Activated CD8-positive, alpha-beta T cell treated with anti-CD3 and anti-CD28 coated beads for 36 hours (primary cell): ENCODE results near the gene EGR2. TPM values are rescaled to one million over a fixed set of nuclear protein-coding genes. Genes with fewer than 3 reads are reported as not detected.

ENCODE experiments used
- ATAC-seq: fragments of 200-7000 bp; cut with Tn5 transposase; one replicate; pipeline ENCODE4 v1.10.0; 2021; ENCODE audit warnings: mild to moderate bottlenecking, moderate library complexity
- CTCF ChIA-PET: fragments of 350-600 bp; sonication (Branson Sonifier 250); formaldehyde crosslinking; loops from one replicate; lab custom pipeline; 2021; ENCODE audit warnings: antibody characterized with exemption; lab: Charles Lee
- POLR2A ChIA-PET: fragments of 350-600 bp; sonication (Branson Sonifier 250); formaldehyde crosslinking; loops from one replicate; lab custom pipeline; 2021; ENCODE audit warnings: antibody characterized with exemption; lab: Charles Lee
- DNase-seq: peaks from one replicate; pipeline ENCODE4 v3.0.0-alpha.2; 2020
- H3K27ac Mint-ChIP-seq: one replicate; pipeline ENCODE4 v1.8.0; 2021; ENCODE audit warnings: mild to moderate bottlenecking, mixed read lengths
- H3K27me3 Mint-ChIP-seq: one replicate; pipeline ENCODE4 v1.8.0; 2021; ENCODE audit warnings: mixed read lengths
- H3K36me3 Mint-ChIP-seq: one replicate; pipeline ENCODE4 v1.8.0; 2021; ENCODE audit warnings: low read depth, mixed read lengths
- H3K4me1 Mint-ChIP-seq: one replicate; pipeline ENCODE4 v1.8.0; 2021; ENCODE audit warnings: low read depth, mixed read lengths
- H3K4me3 Mint-ChIP-seq: one replicate; pipeline ENCODE4 v1.8.0; 2021; ENCODE audit warnings: mild to moderate bottlenecking, moderate library complexity, mixed read lengths
- H3K9me3 Mint-ChIP-seq: one replicate; pipeline ENCODE4 v1.8.0; 2021; ENCODE audit warnings: mixed read lengths
- intact Hi-C: fragments of 100-400 bp; cut with micrococcal nuclease; formaldehyde crosslinking; loops from one replicate; pipeline ENCODE4 v1.10.0; 2022
- total RNA-seq, 2 experiments: library from RNA; stranded (reverse); gene quantifications; one replicate each; pipeline ENCODE4 v1.2.3, GENCODE V29; 2021
- TF ChIP-seq, protein P1 (sequence below): fragments of 200-600 bp; IDR thresholded peaks from one replicate; pipeline ENCODE4 v1.8.0; 2022; ENCODE audit warnings: antibody characterized with exemption, mild to moderate bottlenecking

The EGR2 gene
- total RNA-seq, 2 experiments from 2014 or later = 45.6 to 46.6 TPM

DNA sequence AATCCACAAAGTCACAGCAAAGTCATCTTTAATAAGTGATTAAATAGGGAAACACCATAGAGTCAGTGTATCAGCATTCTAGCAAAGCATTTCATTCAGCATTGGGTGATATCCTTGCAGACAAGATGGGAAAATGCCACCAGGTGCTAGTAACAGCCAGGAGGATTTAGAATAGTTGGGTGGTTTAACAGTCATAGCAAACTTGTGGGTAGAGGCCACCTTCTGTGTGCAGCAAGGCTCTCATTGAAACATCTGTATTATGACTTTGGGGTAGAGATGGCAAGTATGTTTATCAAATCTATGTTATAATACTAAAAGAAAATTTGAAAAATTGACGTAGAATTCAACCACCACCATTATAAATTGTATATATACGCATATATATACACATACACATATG, 38.0 kb downstream of the EGR2 start:
- H3K27ac Mint-ChIP-seq = peak overlapping the region; percentile 8
- intact Hi-C loops = loop anchor here (2.0 kb wide), 1 partner anchor 33 kb away; no protein-coding TSS in a partner anchor
- ChIA-PET CTCF (interaction anchor here (2.8 kb wide), 1 partner anchor 97 kb away, joined by 18 read pairs; no protein-coding TSS in a partner anchor), POLR2A (interaction anchor here (1.5 to 3.2 kb wide), 3 partner anchors 27 to 44 kb away, joined by 3 to 15 read pairs (median 15); partner anchors contain the start of gene ADO)
- H3K36me3 Mint-ChIP-seq = no peaks in the 10 kb centered on the region
- H3K9me3 Mint-ChIP-seq = peaks cover 2% of the 10 kb centered on the region
- H3K4me1 Mint-ChIP-seq = peaks cover 45% of the 10 kb centered on the region
- TF ChIP-seq, protein P1, sequence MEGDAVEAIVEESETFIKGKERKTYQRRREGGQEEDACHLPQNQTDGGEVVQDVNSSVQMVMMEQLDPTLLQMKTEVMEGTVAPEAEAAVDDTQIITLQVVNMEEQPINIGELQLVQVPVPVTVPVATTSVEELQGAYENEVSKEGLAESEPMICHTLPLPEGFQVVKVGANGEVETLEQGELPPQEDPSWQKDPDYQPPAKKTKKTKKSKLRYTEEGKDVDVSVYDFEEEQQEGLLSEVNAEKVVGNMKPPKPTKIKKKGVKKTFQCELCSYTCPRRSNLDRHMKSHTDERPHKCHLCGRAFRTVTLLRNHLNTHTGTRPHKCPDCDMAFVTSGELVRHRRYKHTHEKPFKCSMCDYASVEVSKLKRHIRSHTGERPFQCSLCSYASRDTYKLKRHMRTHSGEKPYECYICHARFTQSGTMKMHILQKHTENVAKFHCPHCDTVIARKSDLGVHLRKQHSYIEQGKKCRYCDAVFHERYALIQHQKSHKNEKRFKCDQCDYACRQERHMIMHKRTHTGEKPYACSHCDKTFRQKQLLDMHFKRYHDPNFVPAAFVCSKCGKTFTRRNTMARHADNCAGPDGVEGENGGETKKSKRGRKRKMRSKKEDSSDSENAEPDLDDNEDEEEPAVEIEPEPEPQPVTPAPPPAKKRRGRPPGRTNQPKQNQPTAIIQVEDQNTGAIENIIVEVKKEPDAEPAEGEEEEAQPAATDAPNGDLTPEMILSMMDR = no peak
- ATAC-seq (peak; percentile 28), DNase-seq (peak; percentile 37)
- H3K4me3 Mint-ChIP-seq = no peak overlapping the region
- no peaks in the 10 kb centered on the region for H3K27me3 Mint-ChIP-seq

DNA sequence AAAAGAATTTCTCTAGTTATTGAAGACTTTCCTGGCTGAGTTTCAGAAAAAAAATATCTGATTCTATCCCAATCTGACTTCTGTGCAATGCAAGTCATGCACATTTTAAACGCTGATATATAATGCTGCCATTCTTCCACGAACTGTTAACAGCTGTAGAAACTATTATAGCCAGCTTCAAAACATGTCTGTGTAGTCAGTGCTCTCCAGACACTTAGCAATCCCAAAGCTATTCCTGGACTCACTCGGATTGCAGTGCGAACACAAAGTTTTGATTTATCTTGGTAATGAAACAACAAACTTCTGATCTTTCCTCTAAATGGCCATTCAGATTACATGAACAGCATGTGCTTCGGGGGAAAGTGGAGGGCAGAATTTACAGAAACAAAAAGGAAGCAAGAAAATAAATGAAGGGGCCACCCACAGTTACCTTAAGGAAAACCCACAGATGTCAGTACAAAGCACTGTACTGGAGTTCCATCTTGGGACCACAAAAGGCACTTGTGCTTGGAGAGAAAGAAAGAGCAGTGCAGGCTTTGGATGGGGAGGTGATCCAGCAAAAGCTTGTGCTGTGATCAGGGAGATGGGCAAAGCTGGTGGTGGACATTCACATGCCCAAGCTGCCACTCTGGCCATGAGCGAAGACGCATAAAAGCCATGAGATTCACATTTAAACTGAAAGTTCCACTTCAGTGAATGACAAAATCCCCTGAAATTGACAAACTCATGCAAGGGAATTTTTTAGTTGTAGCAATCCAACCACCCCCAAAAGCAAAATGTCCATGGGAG, 43.8 kb downstream of the EGR2 start:
- intact Hi-C loops = no loop called here
- Mint-ChIP-seq H3K27ac (no peak overlapping the region), H3K9me3 (peaks cover 2% of the 10 kb centered on the region), H3K4me3 (no peak overlapping the region), H3K36me3 (no peaks in the 10 kb centered on the region), H3K27me3 (peaks cover 1% of the 10 kb centered on the region), H3K4me1 (peaks cover 26% of the 10 kb centered on the region)
- DNase-seq (no peak), ATAC-seq (no peak)
- POLR2A ChIA-PET = interaction anchor here (1.6 kb wide), 1 partner anchor 23 kb away, joined by 3 read pairs; no protein-coding TSS in a partner anchor
- CTCF ChIA-PET = interaction anchor here (1.3 to 1.9 kb wide), 3 partner anchors 23 to 46 kb away, joined by 4 to 6 read pairs (median 5); no protein-coding TSS in a partner anchor
- TF ChIP-seq, protein P1 = no peak

DNA sequence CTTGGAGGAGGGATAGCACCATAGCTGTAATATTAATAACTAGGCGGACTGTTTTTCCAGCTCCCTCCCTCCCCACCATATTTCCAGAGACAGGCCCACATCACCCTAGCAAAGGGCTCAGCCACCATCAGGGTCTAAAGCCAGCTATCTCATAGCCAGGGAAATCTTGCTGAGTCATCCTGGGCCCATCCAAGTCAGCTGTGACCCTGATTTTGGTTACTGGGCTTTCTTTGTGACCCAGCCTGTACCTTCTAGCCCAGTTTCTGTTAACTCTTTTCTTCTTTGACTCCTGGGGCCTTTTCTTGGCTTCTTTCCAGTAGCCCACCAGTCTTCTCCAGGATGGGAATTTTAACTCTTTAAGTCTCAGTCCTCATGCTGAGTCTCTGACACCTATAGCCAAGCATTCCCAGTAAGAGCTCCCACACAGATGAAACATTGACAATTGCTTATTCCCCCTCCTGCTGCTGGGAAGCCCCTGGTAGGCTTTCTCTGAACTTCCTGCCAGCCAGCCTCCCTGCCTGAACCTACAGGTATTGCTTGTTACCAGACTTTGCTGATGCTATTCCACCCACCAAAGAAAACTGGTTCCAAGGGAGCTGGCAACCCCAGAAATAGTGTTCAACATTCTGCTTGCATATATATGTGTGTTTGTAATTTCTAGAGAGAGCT, 46.5 kb downstream of the EGR2 start:
- DNase-seq (no peak), ATAC-seq (peak; percentile 30)
- H3K27ac Mint-ChIP-seq = peak overlapping the region; percentile 5
- CTCF ChIA-PET = interaction anchor here (1.3 to 2.7 kb wide), 4 partner anchors 9 to 159 kb away, joined by 3 to 7 read pairs (median 5); no protein-coding TSS in a partner anchor
- intact Hi-C loops = no loop called here
- POLR2A ChIA-PET = interaction anchor here (1.0 kb wide), 2 partner anchors 10 to 83 kb away, joined by 3 to 4 read pairs; no protein-coding TSS in a partner anchor
- H3K9me3 Mint-ChIP-seq = peaks cover 2% of the 10 kb centered on the region
- H3K4me3 Mint-ChIP-seq = no peak overlapping the region
- TF ChIP-seq, protein P1 = no peak
- H3K36me3 Mint-ChIP-seq = no peaks in the 10 kb centered on the region
- H3K4me1 Mint-ChIP-seq = peaks cover 27% of the 10 kb centered on the region
- H3K27me3 Mint-ChIP-seq = peaks cover 1% of the 10 kb centered on the region

GRCh38 chr10:62766386-62766785, 49.8 kb downstream of the EGR2 start:
- H3K9me3 Mint-ChIP-seq = no peaks in the 10 kb centered on the region

More at GRCh38 chr10:62766386-62766785, 49.8 kb downstream of the EGR2 start:
- H3K27ac Mint-ChIP-seq = no peak overlapping the region
- CTCF ChIA-PET = no interaction called here
- POLR2A ChIA-PET = no interaction called here
- H3K4me1 Mint-ChIP-seq = peaks cover 22% of the 10 kb centered on the region
- no peak overlapping the region for H3K4me3 Mint-ChIP-seq
- no peaks in the 10 kb centered on the region for H3K27me3 Mint-ChIP-seq
- TF ChIP-seq, protein P1 = no peak
- no peak for ATAC-seq
- no peak for DNase-seq
- H3K36me3 Mint-ChIP-seq = no peaks in the 10 kb centered on the region
- intact Hi-C loops = no loop called here
